Measurements from ENCODE around the gene ERBIN.

DNA sequence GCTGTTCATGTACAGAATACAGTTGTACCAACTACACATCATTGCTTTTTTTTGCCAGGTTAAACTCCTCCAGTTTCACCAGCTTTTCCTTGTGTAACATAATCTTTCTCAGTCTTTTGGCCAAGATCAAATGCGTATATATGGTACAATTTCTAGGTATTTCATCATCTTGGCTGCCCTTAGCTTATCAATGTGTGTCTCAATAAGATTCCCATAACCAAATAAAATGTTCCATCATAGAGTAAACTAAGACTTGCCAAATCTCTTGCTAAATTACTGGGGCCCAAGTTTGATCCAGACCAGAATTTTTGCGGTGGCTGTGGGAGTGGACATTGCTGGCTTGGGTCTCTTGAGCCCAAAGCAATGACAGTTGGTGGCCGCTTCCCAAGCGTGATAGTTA lies 24.3 kb upstream of the ERBIN start:
- TF ChIP-seq, protein P1, sequence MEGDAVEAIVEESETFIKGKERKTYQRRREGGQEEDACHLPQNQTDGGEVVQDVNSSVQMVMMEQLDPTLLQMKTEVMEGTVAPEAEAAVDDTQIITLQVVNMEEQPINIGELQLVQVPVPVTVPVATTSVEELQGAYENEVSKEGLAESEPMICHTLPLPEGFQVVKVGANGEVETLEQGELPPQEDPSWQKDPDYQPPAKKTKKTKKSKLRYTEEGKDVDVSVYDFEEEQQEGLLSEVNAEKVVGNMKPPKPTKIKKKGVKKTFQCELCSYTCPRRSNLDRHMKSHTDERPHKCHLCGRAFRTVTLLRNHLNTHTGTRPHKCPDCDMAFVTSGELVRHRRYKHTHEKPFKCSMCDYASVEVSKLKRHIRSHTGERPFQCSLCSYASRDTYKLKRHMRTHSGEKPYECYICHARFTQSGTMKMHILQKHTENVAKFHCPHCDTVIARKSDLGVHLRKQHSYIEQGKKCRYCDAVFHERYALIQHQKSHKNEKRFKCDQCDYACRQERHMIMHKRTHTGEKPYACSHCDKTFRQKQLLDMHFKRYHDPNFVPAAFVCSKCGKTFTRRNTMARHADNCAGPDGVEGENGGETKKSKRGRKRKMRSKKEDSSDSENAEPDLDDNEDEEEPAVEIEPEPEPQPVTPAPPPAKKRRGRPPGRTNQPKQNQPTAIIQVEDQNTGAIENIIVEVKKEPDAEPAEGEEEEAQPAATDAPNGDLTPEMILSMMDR (IDR thresholded peaks at IDR 0.05; ENCODE audit: borderline replicate concordance, extremely low read depth, low read length, poor library complexity, severe bottlenecking) = no peak
- TF ChIP-seq EZH2 (IDR thresholded peaks at IDR 0.05; ENCODE audit: borderline replicate concordance, low read depth, low read length, severe bottlenecking) = no peak

Measured in DND-41 (cell line).